Epithelial cell of esophagus (primary cell): ENCODE data around the gene OSGEP.
"Not testable (repeated sequence)": the region's sequence is repeated elsewhere in the genome, so short reads cannot be mapped to it uniquely, and the experiment has no call there.

ENCODE experiments used
- DNase-seq: peaks from one replicate; pipeline ENCODE4 v3.0.0; 2010; ENCODE audit warnings: low read depth
- H3K4me3 ChIP-seq: 2 replicates; pipeline ENCODE4 v1.5.1; 2011; ENCODE audit warnings: mild to moderate bottlenecking, low read length, control low read depth
- TF ChIP-seq, protein P1 (sequence below): IDR thresholded peaks from 2 replicates; pipeline ENCODE4 v1.5.1; 2011; ENCODE audit warnings: low read depth, mild to moderate bottlenecking, low read length, control low read depth, inconsistent platforms; ENCODE audit not compliant: insufficient read depth; ENCODE audit errors: missing control alignments

OSGEP gene

DNA sequence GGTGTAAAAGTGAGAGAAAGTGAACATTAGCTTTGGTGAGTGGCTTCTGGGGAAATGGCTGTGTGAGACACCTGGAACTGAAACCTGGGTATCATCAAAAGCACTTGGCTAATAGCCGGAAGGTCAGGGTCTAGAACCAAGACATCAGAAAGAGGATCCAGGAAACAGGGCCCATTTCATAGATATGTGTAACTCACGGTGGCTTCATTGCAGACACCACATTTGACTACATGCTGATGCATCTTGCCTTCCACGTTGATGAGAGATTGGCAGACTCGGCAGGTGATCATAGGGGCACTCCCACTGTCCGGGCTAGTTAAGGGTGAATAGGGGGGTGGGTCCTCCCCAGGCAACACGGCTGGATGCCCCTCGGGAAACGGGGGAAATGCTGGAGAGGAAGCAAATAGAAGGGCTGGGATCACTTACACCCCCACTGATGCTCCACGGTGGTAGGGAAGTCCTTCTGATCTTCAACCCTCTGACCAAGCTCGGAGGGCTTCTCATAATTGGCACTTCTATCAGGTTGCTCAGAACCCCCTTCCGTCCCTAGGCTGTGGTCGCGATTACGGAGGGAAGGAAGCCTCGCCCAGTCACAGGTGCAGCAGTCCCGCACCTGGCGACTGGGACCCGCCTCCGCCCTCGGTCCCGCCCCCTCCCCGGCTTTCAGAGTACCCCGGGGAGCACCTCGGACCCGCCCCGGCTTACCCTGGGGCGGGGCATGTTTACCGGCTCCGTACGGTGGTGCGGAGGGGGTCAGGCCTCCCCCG lies 6.0 kb upstream of the OSGEP start:
- peak overlapping the region; percentile 90 for H3K4me3 ChIP-seq
- DNase-seq: peak; percentile 39

DNA sequence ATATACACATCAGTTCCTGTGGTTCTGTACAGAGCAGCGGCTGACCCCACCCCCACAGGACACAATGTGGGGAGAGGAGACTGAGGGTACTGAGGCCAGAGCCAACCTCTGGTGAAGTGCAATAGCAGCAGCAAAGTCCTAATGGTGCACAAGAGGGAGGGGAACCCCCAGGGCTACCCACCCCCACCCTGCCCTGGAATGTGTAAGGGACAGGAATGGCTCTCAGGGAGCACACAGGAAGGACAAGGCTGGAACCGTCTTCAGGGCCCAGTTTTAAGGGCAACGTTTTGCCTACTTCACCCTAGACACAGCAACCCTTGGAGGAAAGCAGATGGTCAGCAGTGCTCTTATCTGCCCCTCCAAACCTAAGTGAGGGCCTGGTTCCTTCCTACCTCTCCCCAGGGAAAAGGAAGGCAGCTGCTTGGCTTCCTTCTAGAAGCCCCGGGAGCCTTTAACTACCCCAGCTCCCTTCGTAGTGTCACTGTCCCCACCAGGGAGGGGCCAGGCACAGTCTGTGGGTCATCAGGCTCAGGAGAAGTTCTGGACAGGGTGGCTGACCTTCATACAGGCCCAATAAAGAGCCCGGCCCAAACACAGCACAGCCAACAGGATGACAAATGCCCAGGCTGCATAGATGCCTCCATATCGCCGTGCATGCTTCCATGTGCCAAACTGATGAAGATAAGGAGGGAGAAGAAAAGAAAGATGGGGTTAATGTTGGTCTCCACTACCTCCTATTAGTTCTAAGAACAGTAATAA lies 3.6 kb upstream of the OSGEP start:
- TF ChIP-seq, protein P1, sequence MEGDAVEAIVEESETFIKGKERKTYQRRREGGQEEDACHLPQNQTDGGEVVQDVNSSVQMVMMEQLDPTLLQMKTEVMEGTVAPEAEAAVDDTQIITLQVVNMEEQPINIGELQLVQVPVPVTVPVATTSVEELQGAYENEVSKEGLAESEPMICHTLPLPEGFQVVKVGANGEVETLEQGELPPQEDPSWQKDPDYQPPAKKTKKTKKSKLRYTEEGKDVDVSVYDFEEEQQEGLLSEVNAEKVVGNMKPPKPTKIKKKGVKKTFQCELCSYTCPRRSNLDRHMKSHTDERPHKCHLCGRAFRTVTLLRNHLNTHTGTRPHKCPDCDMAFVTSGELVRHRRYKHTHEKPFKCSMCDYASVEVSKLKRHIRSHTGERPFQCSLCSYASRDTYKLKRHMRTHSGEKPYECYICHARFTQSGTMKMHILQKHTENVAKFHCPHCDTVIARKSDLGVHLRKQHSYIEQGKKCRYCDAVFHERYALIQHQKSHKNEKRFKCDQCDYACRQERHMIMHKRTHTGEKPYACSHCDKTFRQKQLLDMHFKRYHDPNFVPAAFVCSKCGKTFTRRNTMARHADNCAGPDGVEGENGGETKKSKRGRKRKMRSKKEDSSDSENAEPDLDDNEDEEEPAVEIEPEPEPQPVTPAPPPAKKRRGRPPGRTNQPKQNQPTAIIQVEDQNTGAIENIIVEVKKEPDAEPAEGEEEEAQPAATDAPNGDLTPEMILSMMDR: no peak
- no peak overlapping the region for H3K4me3 ChIP-seq
- DNase-seq: no peak

More for the DNA sequence above, 6.0 kb upstream of the OSGEP start:
- TF ChIP-seq, protein P1: no peak

DNA sequence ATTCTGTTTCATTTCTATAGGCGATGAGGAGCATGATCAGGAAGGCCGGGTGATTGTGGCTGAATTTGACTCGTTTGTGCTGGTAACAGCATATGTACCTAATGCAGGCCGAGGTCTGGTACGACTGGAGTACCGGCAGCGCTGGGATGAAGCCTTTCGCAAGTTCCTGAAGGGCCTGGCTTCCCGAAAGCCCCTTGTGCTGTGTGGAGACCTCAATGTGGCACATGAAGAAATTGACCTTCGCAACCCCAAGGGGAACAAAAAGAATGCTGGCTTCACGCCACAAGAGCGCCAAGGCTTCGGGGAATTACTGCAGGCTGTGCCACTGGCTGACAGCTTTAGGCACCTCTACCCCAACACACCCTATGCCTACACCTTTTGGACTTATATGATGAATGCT lies 2.4 kb upstream of the OSGEP start:
- DNase-seq: no peak
- TF ChIP-seq, protein P1: no peak
- H3K4me3 ChIP-seq: no peak overlapping the region

DNA sequence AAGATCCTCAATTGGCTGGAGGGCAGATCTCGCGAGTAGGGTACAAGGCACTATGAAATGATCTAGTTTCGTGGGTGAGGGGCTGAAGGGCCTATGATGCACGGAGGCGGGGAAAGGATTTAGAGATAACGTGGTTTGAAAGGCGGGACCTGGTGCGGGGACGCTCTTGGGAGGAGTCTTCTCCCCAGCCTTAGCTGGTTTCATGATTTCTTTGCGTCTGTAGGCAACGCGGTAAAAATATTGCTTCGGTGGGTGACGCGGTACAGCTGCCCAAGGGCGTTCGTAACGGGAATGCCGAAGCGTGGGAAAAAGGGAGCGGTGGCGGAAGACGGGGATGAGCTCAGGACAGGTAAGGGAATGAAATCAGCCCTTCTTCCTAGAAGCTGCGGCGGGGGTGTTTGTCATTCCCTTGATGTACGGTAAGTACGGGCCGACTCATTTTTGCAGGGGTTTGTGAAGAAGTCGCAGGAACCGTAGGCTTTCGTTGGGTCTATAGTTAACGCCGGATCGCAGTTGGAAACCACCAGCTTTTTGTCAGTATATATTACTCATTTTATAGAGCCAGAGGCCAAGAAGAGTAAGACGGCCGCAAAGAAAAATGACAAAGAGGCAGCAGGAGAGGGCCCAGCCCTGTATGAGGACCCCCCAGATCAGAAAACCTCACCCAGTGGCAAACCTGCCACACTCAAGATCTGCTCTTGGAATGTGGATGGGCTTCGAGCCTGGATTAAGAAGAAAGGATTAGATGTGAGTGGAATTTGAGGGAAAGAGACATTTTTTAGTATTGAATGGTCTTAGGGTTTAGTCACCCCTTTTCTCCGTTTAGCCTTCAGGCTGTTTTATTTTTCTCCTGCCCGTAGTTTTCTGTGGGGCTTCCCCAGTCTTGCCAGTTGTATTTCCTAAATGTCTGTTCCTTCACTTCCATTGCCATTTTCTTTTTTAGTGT lies 1.0 kb upstream of the OSGEP start:
- DNase-seq: peak; percentile 91

DNA sequence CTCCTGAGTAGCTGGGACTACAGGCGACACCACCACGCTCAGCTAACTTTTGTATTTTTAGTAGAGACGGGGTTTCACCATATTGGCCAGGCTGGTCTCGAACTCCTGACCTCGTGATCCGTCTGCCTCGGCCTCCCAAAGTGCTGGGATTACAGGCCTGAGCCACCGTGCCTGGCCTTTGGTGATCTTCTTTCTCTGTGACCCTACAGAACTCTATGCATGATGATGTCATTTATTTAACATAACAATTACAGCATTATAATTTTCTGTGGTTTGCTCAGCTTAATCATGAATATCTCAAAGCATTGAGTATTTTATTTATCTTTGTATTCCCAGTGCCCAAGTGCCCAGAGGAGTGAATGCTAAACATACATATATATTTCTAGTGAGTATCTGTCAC lies 1.8 kb downstream of the OSGEP start:
- not testable (repeated sequence) for DNase-seq

More for the DNA sequence above, 1.0 kb upstream of the OSGEP start:
- H3K4me3 ChIP-seq: peak overlapping the region; percentile 96
- TF ChIP-seq, protein P1: no peak

DNA sequence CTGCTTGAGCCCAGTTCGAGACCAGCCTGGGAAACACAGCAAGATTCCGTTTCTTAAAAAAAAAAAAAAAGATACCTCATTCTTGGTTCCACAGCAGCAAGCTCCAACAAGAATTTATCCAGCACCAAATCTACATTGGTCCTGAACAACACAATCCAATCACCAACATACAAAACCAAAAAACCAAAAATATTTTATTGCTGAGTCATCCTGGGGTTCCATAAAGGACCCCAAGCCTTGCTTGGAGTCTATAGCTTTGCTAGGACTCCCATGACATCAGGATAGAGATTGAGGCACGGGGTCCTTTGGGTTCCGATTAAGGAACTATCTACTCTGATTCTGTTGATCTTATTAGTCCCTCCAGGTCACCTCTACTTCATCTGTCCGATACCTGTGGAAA lies 7.7 kb downstream of the OSGEP start:
- TF ChIP-seq, protein P1: no peak

More for the DNA sequence above, 1.8 kb downstream of the OSGEP start:
- not testable (repeated sequence) for H3K4me3 ChIP-seq

DNA sequence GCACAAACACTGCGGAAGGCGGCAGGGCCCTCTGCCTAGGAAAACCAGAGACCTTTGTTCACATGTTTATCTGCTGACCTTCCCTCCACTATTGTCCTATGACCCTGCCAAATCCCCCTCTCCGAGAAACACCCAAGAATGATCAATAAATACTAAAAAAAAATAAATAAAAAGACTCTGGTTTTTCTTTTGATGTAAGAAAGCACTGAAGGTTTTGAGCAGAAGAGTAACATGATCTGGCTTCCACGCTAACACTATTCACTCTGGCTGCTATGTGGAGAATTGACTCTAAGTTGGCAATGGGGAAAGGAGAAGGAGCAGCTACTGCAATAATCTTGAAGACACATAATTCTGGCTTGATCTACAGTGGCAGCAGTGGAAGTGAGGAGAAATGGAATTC lies 11.0 kb downstream of the OSGEP start:
- not testable (repeated sequence) for DNase-seq, H3K4me3 ChIP-seq

More for the DNA sequence above, 7.7 kb downstream of the OSGEP start:
- DNase-seq: no peak
- H3K4me3 ChIP-seq: no peak overlapping the region
